Ectodermal cell (in vitro differentiated cells): Measurements from ENCODE around the gene ELMO1.

Experiments
- H3K27ac ChIP-seq: 2 replicates; pipeline ENCODE4 v1.7.0; 2013; ENCODE audit warnings: mild to moderate bottlenecking, low read depth, low read length; ENCODE audit not compliant: insufficient read depth, poor library complexity, severe bottlenecking
- H3K27me3 ChIP-seq: 2 replicates; pipeline ENCODE4 v1.7.0; 2013; ENCODE audit warnings: mild to moderate bottlenecking, low read length; ENCODE audit not compliant: insufficient read depth, control insufficient read depth, poor library complexity, severe bottlenecking
- H3K36me3 ChIP-seq: one replicate; pipeline ENCODE4 v1.7.0; 2013; ENCODE audit warnings: low read length; ENCODE audit not compliant: control insufficient read depth, insufficient read depth
- H3K4me1 ChIP-seq: one replicate; pipeline ENCODE4 v1.7.0; 2013; ENCODE audit warnings: low read length; ENCODE audit not compliant: control insufficient read depth, insufficient read depth
- H3K4me3 ChIP-seq: 2 replicates; pipeline ENCODE4 v1.7.0; 2013; ENCODE audit warnings: low read depth, low read length, control low read depth; ENCODE audit not compliant: insufficient read depth
- H3K9me3 ChIP-seq: 2 replicates; pipeline ENCODE4 v1.7.0; 2013; ENCODE audit warnings: mild to moderate bottlenecking, low read length, moderate library complexity; ENCODE audit not compliant: control insufficient read depth
- WGBS, 2 experiments: methylation state at CpG; one replicate each; pipeline ENCODE4 v1.1.7; 2013; ENCODE audit warnings: missing lambda C conversion rate in 2 of 2; 5-methylcytosine and 5-hydroxymethylcytosine counted together

The ELMO1 gene

GRCh38 chr7:36847946-36848345 lies 600.7 kb downstream of the ELMO1 start:
- 93 to 95% methylated on average over 1 to 4 of the region's 4 CpGs for WGBS, 2 experiments
- Histone ChIP-seq H3K27me3 (no peaks in the 10 kb centered on the region), H3K27ac (no peak overlapping the region), H3K4me1 (no peaks in the 10 kb centered on the region), H3K36me3 (no peaks in the 10 kb centered on the region), H3K4me3 (no peak overlapping the region), H3K9me3 (no peaks in the 10 kb centered on the region)

- Histone ChIP-seq H3K9me3 (no peaks in the 10 kb centered on the region), H3K27ac (no peak overlapping the region), H3K36me3 (no peaks in the 10 kb centered on the region), H3K27me3 (no peaks in the 10 kb centered on the region), H3K4me1 (no peaks in the 10 kb centered on the region), H3K4me3 (no peak overlapping the region)
- 91% methylated on average over 1 of the region's 2 CpGs; no CpG with 5 or more reads in 1 of the 2 experiments for WGBS, 2 experiments
Observed at GRCh38 chr7:36844374-36844773, 604.3 kb downstream of the ELMO1 start.

- Histone ChIP-seq H3K4me3 (no peak overlapping the region), H3K36me3 (no peaks in the 10 kb centered on the region), H3K27ac (no peak overlapping the region), H3K4me1 (peaks cover 4% of the 10 kb centered on the region), H3K9me3 (no peaks in the 10 kb centered on the region), H3K27me3 (no peaks in the 10 kb centered on the region)
- WGBS, 2 experiments, result 88 to 94% methylated on average over 7 of the region's 7 CpGs
Observed at GRCh38 chr7:36840904-36841303, 607.8 kb downstream of the ELMO1 start.

GRCh38 chr7:36838616-36839225 lies 609.9 kb downstream of the ELMO1 start:
- Histone ChIP-seq H3K9me3 (no peaks in the 10 kb centered on the region), H3K4me1 (peaks cover 4% of the 10 kb centered on the region), H3K27me3 (no peaks in the 10 kb centered on the region), H3K36me3 (no peaks in the 10 kb centered on the region), H3K4me3 (no peak overlapping the region), H3K27ac (no peak overlapping the region)
- 85 to 90% methylated on average over 9 of the region's 9 CpGs for WGBS, 2 experiments

GRCh38 chr7:36831049-36831448 lies 617.6 kb downstream of the ELMO1 start:
- 91 to 94% methylated on average over 2 of the region's 2 CpGs for WGBS, 2 experiments
- Histone ChIP-seq H3K9me3 (no peaks in the 10 kb centered on the region), H3K36me3 (no peaks in the 10 kb centered on the region), H3K4me1 (no peaks in the 10 kb centered on the region), H3K27ac (no peak overlapping the region), H3K27me3 (no peaks in the 10 kb centered on the region), H3K4me3 (no peak overlapping the region)

- Histone ChIP-seq H3K36me3 (no peaks in the 10 kb centered on the region), H3K9me3 (no peaks in the 10 kb centered on the region), H3K27me3 (no peaks in the 10 kb centered on the region), H3K27ac (no peak overlapping the region), H3K4me1 (no peaks in the 10 kb centered on the region), H3K4me3 (no peak overlapping the region)
- 90 to 94% methylated on average over 7 to 8 of the region's 8 CpGs for WGBS, 2 experiments
Observed at GRCh38 chr7:36827726-36828703, 620.6 kb downstream of the ELMO1 start.

- Histone ChIP-seq H3K4me1 (no peaks in the 10 kb centered on the region), H3K4me3 (no peak overlapping the region), H3K27ac (no peak overlapping the region), H3K9me3 (no peaks in the 10 kb centered on the region), H3K36me3 (no peaks in the 10 kb centered on the region), H3K27me3 (no peaks in the 10 kb centered on the region)
- 96 to 97% methylated on average over 4 of the region's 4 CpGs for WGBS, 2 experiments
Observed at GRCh38 chr7:36825501-36825900, 623.2 kb downstream of the ELMO1 start.

- Histone ChIP-seq H3K27ac (no peak overlapping the region), H3K4me1 (no peaks in the 10 kb centered on the region), H3K4me3 (no peak overlapping the region), H3K36me3 (no peaks in the 10 kb centered on the region), H3K27me3 (no peaks in the 10 kb centered on the region), H3K9me3 (no peaks in the 10 kb centered on the region)
- WGBS, 2 experiments, result 92 to 94% methylated on average over 9 of the region's 9 CpGs
Observed at GRCh38 chr7:36823353-36823752, 625.3 kb downstream of the ELMO1 start.

- Histone ChIP-seq H3K4me1 (no peaks in the 10 kb centered on the region), H3K9me3 (no peaks in the 10 kb centered on the region), H3K27ac (no peak overlapping the region), H3K36me3 (no peaks in the 10 kb centered on the region), H3K4me3 (no peak overlapping the region), H3K27me3 (no peaks in the 10 kb centered on the region)
Observed at GRCh38 chr7:36821617-36822016, 627.0 kb downstream of the ELMO1 start.

GRCh38 chr7:36820527-36821170 lies 628.0 kb downstream of the ELMO1 start:
- no peaks in the 10 kb centered on the region for H3K9me3 ChIP-seq
- no peak overlapping the region for H3K27ac ChIP-seq
- H3K4me3 ChIP-seq, result no peak overlapping the region
- H3K27me3 ChIP-seq, result no peaks in the 10 kb centered on the region
- no peaks in the 10 kb centered on the region for H3K36me3 ChIP-seq
- H3K4me1 ChIP-seq, result no peaks in the 10 kb centered on the region
